Loucy (cell line): ENCODE measurements around the gene GFER.

Experiments
- H2AFZ ChIP-seq: fragments of 200-600 bp; sonication (generic); 2 replicates; pipeline ENCODE4 v1.6.0; 2016; ENCODE audit warnings: antibody characterized with exemption, mild to moderate bottlenecking, low read length, moderate library complexity
- H3F3A ChIP-seq: fragments of 200-600 bp; 2 replicates; pipeline ENCODE4 v1.6.0; 2016; ENCODE audit warnings: antibody characterized with exemption, low read depth, mild to moderate bottlenecking
- H3K27me3 ChIP-seq: fragments of 200-600 bp; sonication (generic); 2 replicates; pipeline ENCODE4 v1.6.1; 2014; ENCODE audit warnings: low read length, mild to moderate bottlenecking; ENCODE audit not compliant: insufficient read depth, poor library complexity, severe bottlenecking
- H3K36me3 ChIP-seq: fragments of 200-600 bp; sonication (generic); 2 replicates; pipeline ENCODE4 v1.6.1; 2016; ENCODE audit warnings: low read length; ENCODE audit not compliant: insufficient read depth
- H3K4me1 ChIP-seq: fragments of 200-600 bp; sonication (generic); 2 replicates; pipeline ENCODE4 v1.5.1; 2014; ENCODE audit warnings: low read length, mild to moderate bottlenecking; ENCODE audit not compliant: insufficient read depth, poor library complexity, severe bottlenecking
- H3K4me2 ChIP-seq: fragments of 200-600 bp; sonication (generic); 2 replicates; pipeline ENCODE4 v1.6.0; 2014; ENCODE audit warnings: antibody characterized with exemption, low read length, low read depth, mild to moderate bottlenecking; ENCODE audit not compliant: poor library complexity, severe bottlenecking
- H3K4me3 ChIP-seq: fragments of 200-600 bp; sonication (generic); 2 replicates; pipeline ENCODE4 v1.5.1; 2014; ENCODE audit warnings: low read length, mild to moderate bottlenecking, mixed read lengths; ENCODE audit not compliant: poor library complexity, severe bottlenecking
- H3K79me2 ChIP-seq: fragments of 200-600 bp; sonication (generic); 2 replicates; pipeline ENCODE4 v1.6.1; 2014; ENCODE audit warnings: low read length; ENCODE audit not compliant: insufficient read depth
- H3K9ac ChIP-seq: fragments of 200-600 bp; sonication (generic); 2 replicates; pipeline ENCODE4 v1.6.0; 2014; ENCODE audit warnings: mild to moderate bottlenecking, low read depth, low read length, moderate library complexity; ENCODE audit not compliant: poor library complexity, severe bottlenecking
- H3K9me2 ChIP-seq: fragments of 200-600 bp; sonication (generic); replicated peaks from 2 replicates; pipeline ENCODE4 v1.6.1; 2016; ENCODE audit warnings: low read depth, low read length, mixed read lengths
- H3K9me3 ChIP-seq: fragments of 200-600 bp; sonication (generic); 2 replicates; pipeline ENCODE4 v1.6.1; 2014; ENCODE audit warnings: mild to moderate bottlenecking, antibody characterized with exemption, low read length, low read depth; ENCODE audit not compliant: insufficient read depth
- H4K20me1 ChIP-seq: fragments of 200-600 bp; sonication (generic); 2 replicates; pipeline ENCODE4 v1.6.0; 2014; ENCODE audit warnings: antibody characterized with exemption, low read length, mild to moderate bottlenecking; ENCODE audit not compliant: insufficient read depth, poor library complexity, severe bottlenecking
- EZH2phosphoT487 ChIP-seq: fragments of 200-600 bp; IDR thresholded peaks from 2 replicates; pipeline ENCODE4 v1.6.1; 2018; ENCODE audit warnings: antibody characterized with exemption, mild to moderate bottlenecking, moderate library complexity, borderline replicate concordance
- TF ChIP-seq, protein P1 (sequence below): fragments of 200-600 bp; sonication (generic); conservative IDR thresholded peaks from 2 replicates; pipeline ENCODE4 v1.5.1; 2014; ENCODE audit warnings: mild to moderate bottlenecking, antibody characterized with exemption, low read length

Gene GFER

DNA sequence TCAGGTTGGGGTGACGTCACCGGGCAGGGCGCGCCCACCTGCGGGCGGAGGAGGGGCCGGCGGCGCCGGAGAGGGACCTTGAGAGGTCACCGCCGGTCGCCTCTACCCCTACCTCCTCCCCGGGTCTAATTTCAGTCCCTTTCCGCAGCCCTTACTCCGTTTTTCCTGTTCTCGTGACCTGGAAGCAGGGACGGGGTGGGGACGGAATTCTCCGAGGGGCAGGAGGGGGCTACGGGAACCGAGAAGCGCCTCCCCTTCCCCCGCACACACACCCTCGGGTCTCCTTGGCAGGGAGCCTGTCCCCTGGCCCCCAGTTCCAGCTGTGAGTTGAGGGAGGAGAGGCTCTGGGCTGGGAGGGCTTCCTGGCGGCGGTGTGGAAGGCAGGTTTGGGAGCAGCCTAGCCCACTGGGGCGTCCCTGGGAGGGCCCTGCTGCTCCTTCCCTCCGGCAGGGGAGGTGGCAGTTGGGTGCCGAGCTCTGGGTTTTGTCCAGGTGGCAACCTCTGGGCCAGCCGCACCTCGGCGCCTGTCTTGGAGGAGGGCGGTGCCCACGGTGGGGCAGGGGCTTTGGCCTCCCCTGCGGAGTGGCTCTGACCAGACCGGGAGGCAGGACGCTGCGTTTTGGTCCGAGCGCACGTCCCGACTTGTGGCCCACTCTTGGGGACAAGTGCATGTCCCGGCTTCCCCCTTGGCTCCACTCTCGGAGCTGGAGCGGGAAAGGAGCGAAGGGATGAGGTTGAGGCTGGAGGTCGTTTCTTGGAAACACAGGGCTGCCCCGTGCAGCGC lies 6.5 kb downstream of the GFER start:
- H3K36me3 ChIP-seq: no peaks in the 10 kb centered on the region; the same call in 1 of the 2 replicates
- H3K9ac ChIP-seq: no peak overlapping the region
- H4K20me1 ChIP-seq: no peaks in the 10 kb centered on the region
- H3K79me2 ChIP-seq: peaks cover 8% of the 10 kb centered on the region; the same call in 1 of the 2 replicates
- no peaks in the 10 kb centered on the region for H3K9me2 ChIP-seq
- no peaks in the 10 kb centered on the region for H3K9me3 ChIP-seq
- H3K27me3 ChIP-seq: no peaks in the 10 kb centered on the region
- no peak overlapping the region for H3K4me3 ChIP-seq
- H3F3A ChIP-seq: no peaks in the 10 kb centered on the region
- no peak overlapping the region for H3K4me2 ChIP-seq
- H3K4me1 ChIP-seq: no peaks in the 10 kb centered on the region
- TF ChIP-seq, protein P1, sequence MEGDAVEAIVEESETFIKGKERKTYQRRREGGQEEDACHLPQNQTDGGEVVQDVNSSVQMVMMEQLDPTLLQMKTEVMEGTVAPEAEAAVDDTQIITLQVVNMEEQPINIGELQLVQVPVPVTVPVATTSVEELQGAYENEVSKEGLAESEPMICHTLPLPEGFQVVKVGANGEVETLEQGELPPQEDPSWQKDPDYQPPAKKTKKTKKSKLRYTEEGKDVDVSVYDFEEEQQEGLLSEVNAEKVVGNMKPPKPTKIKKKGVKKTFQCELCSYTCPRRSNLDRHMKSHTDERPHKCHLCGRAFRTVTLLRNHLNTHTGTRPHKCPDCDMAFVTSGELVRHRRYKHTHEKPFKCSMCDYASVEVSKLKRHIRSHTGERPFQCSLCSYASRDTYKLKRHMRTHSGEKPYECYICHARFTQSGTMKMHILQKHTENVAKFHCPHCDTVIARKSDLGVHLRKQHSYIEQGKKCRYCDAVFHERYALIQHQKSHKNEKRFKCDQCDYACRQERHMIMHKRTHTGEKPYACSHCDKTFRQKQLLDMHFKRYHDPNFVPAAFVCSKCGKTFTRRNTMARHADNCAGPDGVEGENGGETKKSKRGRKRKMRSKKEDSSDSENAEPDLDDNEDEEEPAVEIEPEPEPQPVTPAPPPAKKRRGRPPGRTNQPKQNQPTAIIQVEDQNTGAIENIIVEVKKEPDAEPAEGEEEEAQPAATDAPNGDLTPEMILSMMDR: no peak
- no peak for TF ChIP-seq EZH2phosphoT487
- no peak overlapping the region for H2AFZ ChIP-seq

DNA sequence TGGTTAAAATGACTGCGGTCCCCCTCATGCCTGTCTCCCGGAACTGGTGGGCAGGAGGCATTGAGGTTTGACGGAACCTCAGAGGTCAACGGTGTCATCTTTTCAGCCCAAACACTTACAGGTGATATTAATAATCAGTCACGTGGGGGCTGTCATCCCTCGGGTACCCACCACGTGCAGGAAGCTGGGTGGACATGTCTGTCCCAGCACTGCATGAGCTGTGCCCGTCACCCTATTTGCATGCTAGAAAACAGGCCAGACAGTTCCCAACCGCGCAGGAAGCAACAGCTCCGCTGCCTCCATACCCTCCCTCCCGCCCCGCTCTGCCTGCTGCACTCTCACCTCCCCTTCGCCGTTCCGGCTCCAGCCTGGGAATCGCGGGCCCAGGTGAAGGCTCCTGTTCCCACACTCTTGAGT lies 7.2 kb downstream of the GFER start:
- Histone ChIP-seq H3K9me3 (no peaks in the 10 kb centered on the region), H3K27me3 (no peaks in the 10 kb centered on the region), H3K79me2 (0 out of 2 replicates have a peak, but pooled peaks cover 2% of the 10 kb centered on the region), H3K4me1 (no peaks in the 10 kb centered on the region), H3K4me3 (no peak overlapping the region), H3K9ac (no peak overlapping the region), H2AFZ (no peak overlapping the region), H3K36me3 (no peaks in the 10 kb centered on the region; the same call in 1 of the 2 replicates), H4K20me1 (no peaks in the 10 kb centered on the region), H3F3A (no peaks in the 10 kb centered on the region), H3K4me2 (no peak overlapping the region), H3K9me2 (no peaks in the 10 kb centered on the region)
- TF ChIP-seq, protein P1: no peak
- no peak for TF ChIP-seq EZH2phosphoT487

DNA sequence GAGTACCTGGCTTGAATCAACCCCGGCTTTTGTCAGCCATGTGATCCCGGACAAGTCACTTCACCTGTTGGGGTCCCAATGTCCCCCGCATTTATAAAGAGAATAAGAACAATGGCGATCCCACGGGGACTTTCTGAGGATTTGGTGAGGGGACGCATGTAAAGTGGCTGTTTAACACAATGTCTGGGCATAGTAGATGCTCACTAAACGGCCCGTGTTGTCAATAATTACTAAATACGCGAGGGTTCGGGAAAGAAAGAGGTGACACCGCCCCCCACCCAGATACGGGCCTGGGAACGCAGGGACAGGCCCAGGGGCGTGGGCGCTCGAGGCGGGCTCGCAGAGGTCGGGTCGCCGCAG lies 7.6 kb downstream of the GFER start:
- Histone ChIP-seq H3K4me1 (no peaks in the 10 kb centered on the region), H3F3A (no peaks in the 10 kb centered on the region), H3K27me3 (no peaks in the 10 kb centered on the region), H3K4me2 (no peak overlapping the region), H3K9me2 (no peaks in the 10 kb centered on the region), H2AFZ (no peak overlapping the region), H3K4me3 (no peak overlapping the region), H3K9me3 (no peaks in the 10 kb centered on the region), H4K20me1 (no peaks in the 10 kb centered on the region), H3K36me3 (no peaks in the 10 kb centered on the region; the same call in 1 of the 2 replicates), H3K79me2 (no peaks in the 10 kb centered on the region), H3K9ac (no peak overlapping the region)
- TF ChIP-seq, protein P1: no peak
- no peak for TF ChIP-seq EZH2phosphoT487
